ENCODE measurements around the gene OS9.
"Not testable (repeated sequence)": the region's sequence is repeated elsewhere in the genome, so short reads cannot be mapped to it uniquely, and the experiment has no call there.

DNA sequence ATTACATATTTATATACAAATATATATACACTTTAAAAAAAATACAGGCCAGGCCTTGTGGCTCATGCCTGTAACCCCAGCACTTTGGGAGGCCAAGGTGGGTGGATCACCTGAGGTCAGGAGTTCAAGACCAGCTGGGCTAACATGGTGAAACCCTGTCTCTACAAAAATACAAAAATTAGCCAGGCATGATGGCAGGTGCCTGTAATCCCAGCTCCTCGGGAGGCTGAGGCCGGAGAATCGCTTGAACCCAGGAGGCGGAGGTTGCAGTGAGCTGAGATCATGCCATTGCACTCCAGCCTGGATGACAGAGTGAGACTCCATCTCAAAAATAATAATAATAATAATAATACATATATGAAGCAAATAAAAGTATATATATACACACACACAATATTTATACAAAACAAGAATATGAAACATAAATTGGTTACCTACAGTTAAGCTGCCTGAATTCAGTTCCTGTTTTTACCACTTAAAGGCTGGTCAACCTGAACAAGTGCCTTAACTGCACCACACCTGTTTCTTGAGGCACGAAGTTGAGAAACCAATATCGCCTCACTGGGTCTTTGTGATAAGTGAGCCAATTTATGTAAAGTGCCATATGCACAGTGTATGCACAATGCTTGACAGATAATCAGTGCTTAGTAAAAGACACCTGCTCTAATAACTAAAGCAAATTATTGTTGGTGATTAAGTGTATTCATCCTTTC, 21.3 kb downstream of the OS9 start:
- TF ChIP-seq, protein P1, sequence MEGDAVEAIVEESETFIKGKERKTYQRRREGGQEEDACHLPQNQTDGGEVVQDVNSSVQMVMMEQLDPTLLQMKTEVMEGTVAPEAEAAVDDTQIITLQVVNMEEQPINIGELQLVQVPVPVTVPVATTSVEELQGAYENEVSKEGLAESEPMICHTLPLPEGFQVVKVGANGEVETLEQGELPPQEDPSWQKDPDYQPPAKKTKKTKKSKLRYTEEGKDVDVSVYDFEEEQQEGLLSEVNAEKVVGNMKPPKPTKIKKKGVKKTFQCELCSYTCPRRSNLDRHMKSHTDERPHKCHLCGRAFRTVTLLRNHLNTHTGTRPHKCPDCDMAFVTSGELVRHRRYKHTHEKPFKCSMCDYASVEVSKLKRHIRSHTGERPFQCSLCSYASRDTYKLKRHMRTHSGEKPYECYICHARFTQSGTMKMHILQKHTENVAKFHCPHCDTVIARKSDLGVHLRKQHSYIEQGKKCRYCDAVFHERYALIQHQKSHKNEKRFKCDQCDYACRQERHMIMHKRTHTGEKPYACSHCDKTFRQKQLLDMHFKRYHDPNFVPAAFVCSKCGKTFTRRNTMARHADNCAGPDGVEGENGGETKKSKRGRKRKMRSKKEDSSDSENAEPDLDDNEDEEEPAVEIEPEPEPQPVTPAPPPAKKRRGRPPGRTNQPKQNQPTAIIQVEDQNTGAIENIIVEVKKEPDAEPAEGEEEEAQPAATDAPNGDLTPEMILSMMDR (IDR thresholded peaks at IDR 0.05; ENCODE audit: low read depth, low read length, missing input control), result not testable (repeated sequence)
- not testable (repeated sequence) for TF ChIP-seq REST (IDR thresholded peaks at IDR 0.05); YY1 (IDR thresholded peaks at IDR 0.05); SP1 (IDR thresholded peaks at IDR 0.05); FOXA2 (IDR thresholded peaks at IDR 0.05); RXRA (IDR thresholded peaks at IDR 0.05); GABPA (IDR thresholded peaks at IDR 0.05 in 1 of 2, conservative IDR thresholded peaks at IDR 0.05 in 1 of 2); JUND (IDR thresholded peaks at IDR 0.05); HNF4A (conservative IDR thresholded peaks at IDR 0.05); ATF3 (IDR thresholded peaks at IDR 0.05); HNF4G (IDR thresholded peaks at IDR 0.05)
- TF ChIP-seq, protein P2, sequence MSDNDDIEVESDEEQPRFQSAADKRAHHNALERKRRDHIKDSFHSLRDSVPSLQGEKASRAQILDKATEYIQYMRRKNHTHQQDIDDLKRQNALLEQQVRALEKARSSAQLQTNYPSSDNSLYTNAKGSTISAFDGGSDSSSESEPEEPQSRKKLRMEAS (IDR thresholded peaks at IDR 0.05), result not testable (repeated sequence)
- TF ChIP-seq, protein P3, sequence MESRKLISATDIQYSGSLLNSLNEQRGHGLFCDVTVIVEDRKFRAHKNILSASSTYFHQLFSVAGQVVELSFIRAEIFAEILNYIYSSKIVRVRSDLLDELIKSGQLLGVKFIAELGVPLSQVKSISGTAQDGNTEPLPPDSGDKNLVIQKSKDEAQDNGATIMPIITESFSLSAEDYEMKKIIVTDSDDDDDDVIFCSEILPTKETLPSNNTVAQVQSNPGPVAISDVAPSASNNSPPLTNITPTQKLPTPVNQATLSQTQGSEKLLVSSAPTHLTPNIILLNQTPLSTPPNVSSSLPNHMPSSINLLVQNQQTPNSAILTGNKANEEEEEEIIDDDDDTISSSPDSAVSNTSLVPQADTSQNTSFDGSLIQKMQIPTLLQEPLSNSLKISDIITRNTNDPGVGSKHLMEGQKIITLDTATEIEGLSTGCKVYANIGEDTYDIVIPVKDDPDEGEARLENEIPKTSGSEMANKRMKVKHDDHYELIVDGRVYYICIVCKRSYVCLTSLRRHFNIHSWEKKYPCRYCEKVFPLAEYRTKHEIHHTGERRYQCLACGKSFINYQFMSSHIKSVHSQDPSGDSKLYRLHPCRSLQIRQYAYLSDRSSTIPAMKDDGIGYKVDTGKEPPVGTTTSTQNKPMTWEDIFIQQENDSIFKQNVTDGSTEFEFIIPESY (IDR thresholded peaks at IDR 0.05), result not testable (repeated sequence)
